Neuron (in vitro differentiated cells): ENCODE results near the gene POLR3A.
"Not testable (repeated sequence)": the region's sequence is repeated elsewhere in the genome, so short reads cannot be mapped to it uniquely, and the experiment has no call there.

Experiments used
- H2AFZ ChIP-seq: one replicate; pipeline ENCODE4 v1.6.1; 2013; ENCODE audit warnings: low read depth, mild to moderate bottlenecking, inconsistent platforms, low read length, moderate library complexity
- H3K27me3 ChIP-seq: one replicate; pipeline ENCODE4 v1.6.1; 2013; ENCODE audit warnings: low read length; ENCODE audit not compliant: insufficient read depth
- H3K36me3 ChIP-seq: one replicate; pipeline ENCODE4 v1.6.1; 2013; ENCODE audit warnings: low read length; ENCODE audit not compliant: insufficient read depth
- H3K4me1 ChIP-seq: one replicate; pipeline ENCODE4 v1.6.1; 2013; ENCODE audit warnings: low read length; ENCODE audit not compliant: insufficient read depth
- H3K4me3 ChIP-seq: 2 replicates; pipeline ENCODE4 v1.5.1; 2013; ENCODE audit warnings: mild to moderate bottlenecking, low read length, moderate library complexity
- H3K9me3 ChIP-seq: one replicate; pipeline ENCODE4 v1.6.1; 2013; ENCODE audit warnings: low read length

The POLR3A gene

DNA sequence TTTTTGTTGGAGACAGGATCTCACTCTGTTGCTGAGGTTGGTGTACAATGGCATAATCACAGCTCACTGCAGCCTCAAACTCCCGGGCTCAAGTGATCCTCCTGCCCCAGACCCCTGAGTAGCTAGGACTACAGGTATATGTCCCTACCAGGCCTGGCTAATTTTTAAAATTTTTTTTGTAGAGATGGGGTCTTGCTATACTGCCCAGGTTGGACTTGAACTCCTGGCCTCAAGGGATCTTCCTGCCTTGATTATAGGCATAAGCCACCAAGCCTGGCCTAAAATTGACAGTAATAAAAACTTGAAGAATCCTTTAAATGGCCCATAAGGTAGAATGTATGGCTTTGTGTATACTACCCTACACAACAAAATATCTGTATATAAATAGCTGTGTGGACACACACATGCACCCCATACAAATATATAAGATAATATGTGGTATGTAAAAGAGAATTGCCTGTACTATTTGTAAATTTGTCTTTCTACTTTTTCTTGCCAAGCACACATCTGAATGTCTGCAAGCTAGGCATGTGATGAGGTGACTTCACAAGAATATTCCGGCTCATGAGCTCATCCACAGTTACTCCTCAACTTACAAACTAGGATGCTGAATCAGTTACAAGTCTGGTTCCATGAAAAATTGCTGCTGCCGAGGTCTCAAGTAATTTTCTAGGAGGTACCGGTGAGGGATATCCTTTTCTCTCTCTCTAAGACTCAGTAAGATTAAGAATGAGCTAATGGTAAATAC lies 26.6 kb downstream of the POLR3A start:
- H3K4me3 ChIP-seq = no peak overlapping the region
- H3K27me3 ChIP-seq = no peaks in the 10 kb centered on the region
- H2AFZ ChIP-seq = no peak overlapping the region
- no peaks in the 10 kb centered on the region for H3K4me1 ChIP-seq
- H3K36me3 ChIP-seq = peaks cover 77% of the 10 kb centered on the region
- no peaks in the 10 kb centered on the region for H3K9me3 ChIP-seq

DNA sequence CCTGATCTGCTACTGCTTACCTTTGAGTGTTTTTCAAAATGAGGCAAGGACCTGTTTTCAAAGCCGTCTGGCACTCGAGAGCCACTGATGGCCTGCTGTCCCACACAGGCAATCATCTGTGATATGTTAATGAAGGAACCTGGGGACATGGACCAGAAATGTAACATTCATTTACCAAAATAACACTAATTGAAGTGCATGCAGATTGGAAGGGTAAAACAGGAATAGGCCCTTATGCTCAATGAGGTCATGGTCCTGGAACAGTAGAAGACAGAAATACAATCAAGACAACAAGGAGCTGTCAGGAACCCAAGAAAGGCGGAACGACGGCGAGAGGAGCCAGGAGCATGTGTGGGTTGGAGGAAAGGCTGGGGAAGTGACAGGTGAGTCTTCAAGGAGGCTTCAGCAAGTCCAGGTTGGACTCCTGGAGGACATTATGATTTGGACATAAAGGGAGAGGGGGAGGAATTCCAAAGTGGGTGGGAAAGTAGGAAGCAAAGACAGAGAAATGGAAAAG lies 28.3 kb downstream of the POLR3A start:
- peaks cover 63% of the 10 kb centered on the region for H3K36me3 ChIP-seq
- H3K4me1 ChIP-seq = no peaks in the 10 kb centered on the region

GRCh38 chr10:78000206-78000605 lies 29.1 kb downstream of the POLR3A start:
- Histone ChIP-seq H3K4me3 (no peak overlapping the region), H2AFZ (no peak overlapping the region), H3K27me3 (no peaks in the 10 kb centered on the region), H3K4me1 (no peaks in the 10 kb centered on the region), H3K9me3 (no peaks in the 10 kb centered on the region), H3K36me3 (peaks cover 55% of the 10 kb centered on the region)

More for the DNA sequence above, 28.3 kb downstream of the POLR3A start:
- H3K27me3 ChIP-seq = no peaks in the 10 kb centered on the region
- H3K4me3 ChIP-seq = no peak overlapping the region
- no peaks in the 10 kb centered on the region for H3K9me3 ChIP-seq
- H2AFZ ChIP-seq = no peak overlapping the region

DNA sequence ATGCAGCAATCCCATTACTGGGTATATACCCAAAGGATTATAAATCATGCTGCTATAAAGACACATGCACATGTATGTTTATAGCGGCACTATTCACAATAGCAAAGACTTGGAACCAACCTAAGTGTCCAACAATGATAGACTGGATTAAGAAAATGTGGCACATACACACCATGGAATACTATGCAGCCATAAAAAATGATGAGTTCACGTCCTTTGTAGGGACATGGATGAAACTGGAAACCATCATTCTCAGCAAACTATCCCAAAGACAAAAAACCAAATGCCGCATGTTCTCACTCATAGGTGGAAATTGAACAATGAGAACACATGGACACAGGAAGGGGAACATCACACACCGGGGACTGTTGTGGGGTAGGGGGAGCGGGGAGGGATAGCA lies 30.5 kb downstream of the POLR3A start:
- H3K4me3 ChIP-seq, H2AFZ ChIP-seq, H3K27me3 ChIP-seq, H3K4me1 ChIP-seq, H3K9me3 ChIP-seq: not testable (repeated sequence)
- peaks cover 50% of the 10 kb centered on the region for H3K36me3 ChIP-seq

- Histone ChIP-seq H2AFZ (no peak overlapping the region), H3K4me3 (no peak overlapping the region), H3K9me3 (no peaks in the 10 kb centered on the region), H3K27me3 (no peaks in the 10 kb centered on the region), H3K4me1 (no peaks in the 10 kb centered on the region), H3K36me3 (peaks cover 43% of the 10 kb centered on the region)
Measured at GRCh38 chr10:77993620-77994019, 35.7 kb downstream of the POLR3A start.

GRCh38 chr10:77989081-77989724 lies 40.1 kb downstream of the POLR3A start:
- H3K4me3 ChIP-seq = no peak overlapping the region
- no peaks in the 10 kb centered on the region for H3K27me3 ChIP-seq
- H3K4me1 ChIP-seq = peaks cover 8% of the 10 kb centered on the region
- H3K9me3 ChIP-seq = no peaks in the 10 kb centered on the region
- H2AFZ ChIP-seq = no peak overlapping the region
- H3K36me3 ChIP-seq = peaks cover 74% of the 10 kb centered on the region

DNA sequence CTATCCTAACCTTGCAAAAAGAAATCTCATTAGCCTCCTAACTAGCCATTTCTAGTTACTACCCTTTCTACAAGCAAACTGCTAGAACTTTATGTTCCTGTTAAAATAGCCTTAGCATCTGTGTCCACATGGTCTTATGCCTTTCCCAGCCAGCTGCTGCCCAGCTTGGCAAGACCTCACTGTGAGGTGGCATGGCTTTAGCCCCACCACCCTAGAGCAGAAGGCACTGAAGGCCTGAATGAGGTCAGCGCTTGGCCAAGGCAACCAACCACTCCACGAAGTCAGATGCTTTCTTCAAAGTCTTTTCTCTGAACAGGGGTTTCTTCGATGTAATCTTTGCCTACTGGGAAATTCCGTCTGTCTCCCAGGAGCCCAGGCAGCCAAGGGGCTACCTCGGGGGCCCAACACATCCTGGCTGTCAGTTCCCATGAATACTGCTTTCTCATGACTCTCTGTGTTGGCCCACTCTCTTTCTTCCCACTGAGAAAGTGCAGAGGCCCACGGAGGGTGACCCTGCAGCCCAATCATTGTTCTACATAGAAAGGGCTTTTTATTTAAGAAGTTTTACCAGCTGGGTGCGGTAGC lies 41.6 kb downstream of the POLR3A start:
- no peaks in the 10 kb centered on the region for H3K27me3 ChIP-seq
- no peak overlapping the region for H2AFZ ChIP-seq
- peaks cover 76% of the 10 kb centered on the region for H3K36me3 ChIP-seq
- peaks cover 8% of the 10 kb centered on the region for H3K4me1 ChIP-seq
- no peaks in the 10 kb centered on the region for H3K9me3 ChIP-seq
- no peak overlapping the region for H3K4me3 ChIP-seq

DNA sequence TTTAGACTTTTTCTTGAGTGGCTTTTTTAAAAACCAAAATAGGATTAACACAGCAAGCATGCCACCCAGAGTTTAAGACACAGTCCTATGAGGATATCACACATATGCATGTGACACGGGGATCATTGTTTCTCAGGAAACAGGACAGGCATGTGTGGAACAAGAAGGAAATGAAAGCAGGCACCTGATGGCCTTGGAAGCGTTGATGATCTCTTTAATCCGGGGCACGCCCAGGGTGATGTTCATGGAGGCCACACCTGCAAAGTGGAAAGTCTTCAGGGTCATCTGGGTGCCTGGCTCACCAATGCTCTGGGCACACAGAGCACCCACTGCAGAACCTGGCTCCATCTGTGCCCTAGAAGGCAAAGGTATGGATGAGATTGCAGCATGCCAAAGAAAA lies 44.3 kb downstream of the POLR3A start:
- Histone ChIP-seq H3K27me3 (no peaks in the 10 kb centered on the region), H3K4me1 (peaks cover 8% of the 10 kb centered on the region), H3K36me3 (peaks cover 84% of the 10 kb centered on the region)

GRCh38 chr10:77983384-77984341 lies 45.7 kb downstream of the POLR3A start:
- Histone ChIP-seq H3K27me3 (no peaks in the 10 kb centered on the region), H3K36me3 (peaks cover 84% of the 10 kb centered on the region), H2AFZ (no peak overlapping the region), H3K9me3 (no peaks in the 10 kb centered on the region), H3K4me1 (peaks cover 8% of the 10 kb centered on the region), H3K4me3 (no peak overlapping the region)

More for the DNA sequence above, 44.3 kb downstream of the POLR3A start:
- Histone ChIP-seq H3K4me3 (no peak overlapping the region), H2AFZ (no peak overlapping the region), H3K9me3 (no peaks in the 10 kb centered on the region)

DNA sequence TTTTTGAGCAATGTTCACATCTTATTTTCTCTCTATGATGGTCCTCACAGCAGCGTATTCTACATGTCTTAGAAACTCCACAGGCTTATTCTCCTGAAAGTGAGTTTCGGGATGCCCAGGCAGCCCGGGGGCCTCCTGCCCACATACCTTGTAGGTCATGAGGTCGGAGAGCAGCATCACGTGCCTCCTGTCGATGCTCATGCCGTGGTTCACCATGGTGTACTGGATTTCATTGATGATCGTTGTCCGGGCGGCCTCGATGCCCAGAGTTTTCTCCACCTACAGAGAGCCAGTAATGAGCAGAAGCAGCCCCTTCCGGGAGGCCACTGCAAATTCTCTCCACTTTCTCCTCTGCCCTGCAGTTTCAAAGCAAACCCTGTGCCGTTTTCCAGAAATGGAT lies 48.0 kb downstream of the POLR3A start:
- H2AFZ ChIP-seq = no peak overlapping the region
- H3K4me3 ChIP-seq = no peak overlapping the region
- H3K36me3 ChIP-seq = peaks cover 89% of the 10 kb centered on the region
- H3K4me1 ChIP-seq = no peaks in the 10 kb centered on the region
- no peaks in the 10 kb centered on the region for H3K9me3 ChIP-seq
- H3K27me3 ChIP-seq = no peaks in the 10 kb centered on the region

DNA sequence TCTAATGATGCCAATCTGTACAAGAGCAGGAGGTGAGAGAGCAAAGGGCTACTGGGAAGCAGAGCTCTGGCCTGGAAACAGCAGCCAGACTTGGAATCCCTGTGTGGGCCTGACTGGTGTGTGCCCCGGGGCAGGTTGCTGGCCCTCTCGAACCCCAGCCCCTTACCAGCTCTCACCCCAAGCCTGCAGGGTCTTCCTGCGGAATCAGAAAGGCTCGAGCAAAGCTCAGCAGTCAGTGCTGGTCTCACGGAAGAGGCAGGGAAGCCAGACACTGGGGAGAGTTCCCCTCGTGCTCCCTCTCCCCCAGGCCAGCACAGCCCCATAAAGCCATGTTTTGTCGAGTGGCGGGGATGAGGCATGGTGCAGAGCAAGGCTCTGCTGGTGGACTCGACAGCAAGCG lies 50.1 kb downstream of the POLR3A start:
- Histone ChIP-seq H3K4me3 (no peak overlapping the region), H2AFZ (no peak overlapping the region), H3K9me3 (no peaks in the 10 kb centered on the region), H3K4me1 (no peaks in the 10 kb centered on the region), H3K36me3 (peaks cover 77% of the 10 kb centered on the region), H3K27me3 (no peaks in the 10 kb centered on the region)

GRCh38 chr10:77978360-77978759 lies 51.0 kb downstream of the POLR3A start:
- no peaks in the 10 kb centered on the region for H3K27me3 ChIP-seq
- no peak overlapping the region for H3K4me3 ChIP-seq
- H2AFZ ChIP-seq = no peak overlapping the region
- H3K9me3 ChIP-seq = no peaks in the 10 kb centered on the region
- H3K4me1 ChIP-seq = no peaks in the 10 kb centered on the region
- H3K36me3 ChIP-seq = peaks cover 68% of the 10 kb centered on the region
